Head of caudate nucleus (tissue), 42 donors: Measurements from ENCODE around the gene LGI4.

Experiments used
- DNase-seq, 42 donors: peaks; one replicate each; pipeline versions ENCODE4 v3.0.0 to v3.0.0-alpha.2; 2020 to 2021; ENCODE audit warnings: mixed read lengths in 7 of 42
- intact Hi-C: fragments of 100-400 bp; cut with DNase I; formaldehyde crosslinking; loops from one replicate; pipeline ENCODE4 v1.15.0; 2022

The LGI4 gene

DNA sequence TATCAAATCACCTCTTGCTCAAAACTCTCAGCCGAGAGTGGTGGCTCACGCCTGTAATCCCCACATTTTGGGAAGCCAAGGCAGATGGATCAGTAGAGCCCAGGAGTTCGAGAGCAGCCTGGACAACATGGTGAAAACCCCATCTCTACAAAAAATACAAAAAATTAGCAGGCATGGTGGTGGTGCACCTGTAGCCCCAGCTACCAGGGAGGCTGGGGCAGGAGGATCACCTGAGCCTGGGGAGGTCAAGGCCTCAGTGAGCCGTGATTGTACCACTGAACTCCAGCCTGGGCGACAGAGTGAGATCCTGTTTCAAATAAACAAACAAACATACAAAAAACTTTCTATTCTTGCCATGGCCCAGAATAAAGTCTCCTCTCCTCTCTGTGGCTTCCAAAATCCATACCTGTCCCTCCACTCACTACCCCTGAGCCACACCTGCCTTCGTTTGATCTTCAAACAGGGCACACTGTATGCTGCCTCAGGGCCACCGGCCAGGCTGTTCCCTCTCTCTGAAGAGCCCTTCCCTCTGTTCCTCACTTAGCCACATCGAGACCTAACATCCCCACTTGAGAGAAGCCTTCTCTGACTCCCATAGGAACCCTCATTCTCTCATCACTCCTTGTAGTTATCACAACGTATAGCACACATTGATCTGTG, 6.3 kb downstream of the LGI4 start:
- intact Hi-C loops, result no loop called here
- DNase-seq, result no peak

- no peak for DNase-seq
- intact Hi-C loops, result no loop called here
Measured at GRCh38 chr19:35127871-35128270, 7.0 kb downstream of the LGI4 start.

- peak in 40 of 42 donors; percentile 38 to 94 (median 74) for DNase-seq
- intact Hi-C loops, result no loop called here
Measured at GRCh38 chr19:35126624-35126959, 8.3 kb downstream of the LGI4 start.

DNA sequence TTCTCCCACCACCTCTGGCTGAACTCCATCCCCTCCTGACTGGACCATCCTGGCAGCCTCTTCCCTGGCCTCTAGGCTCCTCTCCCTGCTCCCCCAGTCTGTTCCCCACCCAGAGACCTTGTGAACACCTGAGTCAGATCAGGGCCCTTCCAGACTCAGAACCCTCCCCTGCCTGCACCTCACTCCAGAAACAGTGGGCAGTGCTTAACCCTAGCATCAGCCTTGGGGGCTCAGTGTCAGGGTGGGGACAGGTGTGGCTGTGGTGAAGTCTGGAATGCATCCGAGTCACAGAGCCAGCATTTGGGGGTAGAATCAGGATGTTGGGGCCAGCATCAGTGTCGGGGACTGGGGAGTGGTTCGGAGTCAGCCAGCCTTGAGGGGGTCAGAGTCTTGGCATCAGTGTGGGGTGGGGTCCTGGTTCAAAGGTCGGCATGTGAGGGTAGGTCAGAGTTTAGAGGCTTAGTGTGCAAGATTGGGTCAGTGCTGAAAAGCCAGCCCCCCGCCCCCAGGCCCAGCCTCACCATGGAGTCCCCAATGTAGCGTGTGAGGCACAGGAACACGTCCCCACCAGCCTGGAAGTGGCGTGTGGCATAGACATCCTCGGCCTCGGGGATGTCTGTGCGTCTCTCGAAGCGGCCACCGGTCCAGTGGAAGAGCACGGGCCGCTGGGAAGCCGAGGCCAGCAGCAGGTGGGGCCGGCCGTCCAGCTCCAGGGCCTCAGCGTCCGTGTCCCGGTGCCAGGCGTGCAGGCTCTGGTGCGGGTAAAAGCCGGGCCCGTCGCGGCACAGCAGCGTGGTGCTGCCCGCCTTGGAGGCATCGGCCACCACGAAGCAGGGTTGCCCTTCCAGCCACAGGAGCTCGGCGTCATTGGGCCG, 8.9 kb downstream of the LGI4 start:
- DNase-seq, result no peak
- intact Hi-C loops, result no loop called here

DNA sequence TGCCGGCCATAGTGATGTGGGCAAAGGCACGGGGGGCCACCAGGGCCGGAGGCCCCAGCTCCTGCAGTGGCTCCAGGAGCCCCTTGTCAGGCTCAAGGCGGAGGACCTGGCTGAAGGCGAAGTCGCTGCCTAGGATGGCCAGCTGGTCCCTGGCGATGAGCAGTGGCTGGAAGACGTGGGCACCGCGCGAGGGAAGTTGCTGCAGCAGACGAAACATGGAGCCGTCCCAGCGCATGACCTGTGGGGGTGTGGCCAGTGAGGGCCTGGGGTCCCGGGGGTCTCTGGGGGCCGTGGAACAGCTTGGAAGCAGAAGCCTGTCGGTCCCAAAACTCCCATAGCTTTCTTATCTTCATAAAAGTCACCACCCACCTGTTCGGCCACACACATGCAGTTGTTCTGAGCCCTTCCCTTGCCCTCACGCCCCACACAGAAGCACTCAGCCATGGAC, 9.6 kb downstream of the LGI4 start:
- intact Hi-C loops, result no loop called here
- DNase-seq, result peak in 1 of 42 donors; percentile 21

- intact Hi-C loops, result no loop called here
- DNase-seq, result peak; percentile 89 to 99 (median 96)
Measured at GRCh38 chr19:35124098-35125060, 10.5 kb downstream of the LGI4 start.

GRCh38 chr19:35123573-35123972, 11.3 kb downstream of the LGI4 start:
- DNase-seq, result peak in 19 of 42 donors; percentile 31 to 85 (median 62)
- intact Hi-C loops, result no loop called here

DNA sequence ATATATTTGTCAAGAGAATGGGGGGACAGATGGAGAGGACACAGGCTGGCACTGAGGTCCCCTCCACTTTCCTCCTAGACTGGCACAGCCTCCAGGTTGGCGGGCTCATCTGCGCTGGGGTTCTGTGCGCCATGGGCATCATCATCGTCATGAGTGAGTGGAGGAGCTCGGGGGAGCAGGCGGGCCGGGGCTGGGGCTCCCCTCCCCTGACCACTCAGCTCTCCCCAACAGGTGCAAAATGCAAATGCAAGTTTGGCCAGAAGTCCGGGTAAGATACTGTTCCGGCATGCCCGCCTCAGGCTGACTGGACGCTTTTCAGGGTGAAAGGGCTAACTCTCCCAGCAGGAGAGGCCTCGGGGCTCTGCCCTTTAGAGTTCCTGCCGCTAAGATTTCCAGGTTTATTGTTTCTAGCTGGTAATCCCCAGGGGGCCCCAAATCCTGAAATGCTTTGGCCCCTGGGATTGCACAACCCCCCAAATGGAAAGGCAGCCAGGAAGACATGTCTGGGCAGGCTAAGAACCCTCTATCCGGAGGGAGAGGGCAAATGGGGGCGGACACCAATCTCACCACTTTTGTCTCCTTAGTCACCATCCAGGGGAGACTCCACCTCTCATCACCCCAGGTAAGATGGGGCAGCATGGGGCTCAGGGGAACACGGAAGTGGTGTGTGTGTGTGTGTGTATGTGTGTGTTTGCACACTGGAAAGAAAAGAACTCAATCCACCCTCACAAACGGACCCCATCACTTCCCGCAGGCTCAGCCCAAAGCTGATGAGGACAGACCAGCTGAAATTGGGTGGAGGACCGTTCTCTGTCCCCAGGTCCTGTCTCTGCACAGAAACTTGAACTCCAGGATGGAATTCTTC, 11.9 kb downstream of the LGI4 start:
- no peak for DNase-seq
- intact Hi-C loops, result no loop called here

GRCh38 chr19:35120898-35121297, 14.0 kb downstream of the LGI4 start:
- DNase-seq, result no peak
- intact Hi-C loops, result no loop called here

GRCh38 chr19:35120492-35120891, 14.4 kb downstream of the LGI4 start:
- intact Hi-C loops, result no loop called here
- DNase-seq, result no peak

DNA sequence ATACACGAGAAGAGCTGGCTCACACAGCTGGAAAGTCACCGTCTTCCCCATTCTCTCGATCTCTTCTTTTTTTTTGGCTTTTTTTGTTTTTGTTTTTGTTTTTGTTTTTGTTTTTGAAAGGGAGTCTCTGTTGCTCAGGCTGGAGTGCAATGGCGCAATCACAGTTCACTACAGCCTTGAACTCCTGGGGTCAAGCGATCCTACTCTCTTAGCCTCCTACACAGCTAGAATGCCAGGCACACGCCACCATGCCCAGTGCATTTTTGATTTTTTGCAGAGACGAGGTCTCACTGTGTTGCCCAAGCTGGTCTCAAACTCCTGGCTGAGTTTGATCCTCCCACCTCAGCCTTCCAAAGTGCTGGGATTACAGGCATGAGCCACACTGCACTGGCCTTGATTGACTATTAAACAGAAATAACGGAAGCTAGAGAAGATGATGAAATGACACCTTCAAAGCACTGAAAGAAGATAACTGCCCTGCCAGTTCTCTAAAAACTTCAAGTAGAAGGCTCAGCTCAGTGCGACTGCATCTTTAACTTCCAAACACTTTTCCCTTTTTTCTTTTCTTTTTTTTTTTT, 15.2 kb downstream of the LGI4 start:
- no peak for DNase-seq
- intact Hi-C loops, result no loop called here

DNA sequence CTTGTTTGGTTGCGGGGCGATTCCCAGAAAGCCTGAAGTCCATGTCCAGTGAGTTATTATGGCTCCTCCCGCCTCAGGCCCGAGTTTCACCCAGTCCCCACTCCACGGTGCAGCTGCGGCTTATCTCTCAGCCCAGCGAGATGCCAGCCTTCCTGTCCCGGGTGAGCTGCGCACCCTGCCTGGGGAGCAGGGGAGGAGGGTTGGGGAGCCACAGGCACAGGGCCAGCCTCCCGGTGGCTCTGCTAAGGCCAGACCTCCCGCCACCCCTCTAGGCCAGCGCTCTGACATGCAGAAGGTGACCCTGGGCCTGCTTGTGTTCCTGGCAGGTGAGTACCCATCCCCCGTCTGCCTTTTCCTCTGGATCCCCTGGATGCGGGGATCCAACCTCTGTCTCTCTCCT, 15.8 kb downstream of the LGI4 start:
- intact Hi-C loops, result no loop called here
- DNase-seq, result no peak

DNA sequence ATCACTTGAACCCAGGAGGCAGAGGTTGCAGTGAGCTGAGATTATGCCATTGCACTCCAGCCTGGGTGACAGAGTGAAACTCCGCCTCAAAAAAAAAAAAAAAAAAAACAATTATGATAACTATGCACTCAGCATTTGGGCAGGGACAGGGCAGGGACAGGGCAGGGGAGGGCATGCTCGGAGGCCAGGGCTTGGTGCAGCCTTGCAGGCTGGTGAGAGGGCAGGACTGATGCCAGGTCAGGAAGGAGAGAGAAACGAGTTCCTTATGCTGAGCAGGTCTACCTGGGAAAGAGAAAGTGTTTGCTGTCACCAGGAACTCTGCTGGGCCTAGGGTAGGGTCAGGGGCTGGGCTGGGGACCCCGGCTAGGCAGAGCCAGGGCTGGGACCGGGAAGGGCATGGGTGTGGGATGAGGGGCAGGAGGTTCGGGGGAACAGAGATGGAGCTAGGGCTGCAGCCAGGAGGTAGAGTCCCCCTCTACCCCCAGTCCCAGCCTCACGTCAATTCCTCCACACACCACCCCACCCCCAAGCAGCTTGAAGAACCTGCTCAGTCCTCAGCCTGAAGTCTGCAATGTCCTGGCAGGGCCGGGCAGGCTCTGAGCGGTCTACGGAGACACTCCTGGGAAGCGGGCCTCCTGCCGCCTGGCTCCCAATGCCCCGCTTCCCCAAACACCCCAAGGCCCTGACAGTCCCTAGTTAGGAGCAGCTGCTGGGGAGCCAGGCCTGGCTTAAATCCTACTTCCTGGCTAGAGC, 16.4 kb downstream of the LGI4 start:
- no peak for DNase-seq
- intact Hi-C loops, result no loop called here

GRCh38 chr19:35117799-35118198, 17.1 kb downstream of the LGI4 start:
- no peak for DNase-seq
- intact Hi-C loops, result no loop called here

- DNase-seq, result peak in 1 of 42 donors; percentile 36
- intact Hi-C loops, result no loop called here
Measured at GRCh38 chr19:35117116-35117515, 17.7 kb downstream of the LGI4 start.

GRCh38 chr19:35116072-35116801, 18.6 kb downstream of the LGI4 start:
- intact Hi-C loops, result no loop called here

More at GRCh38 chr19:35116072-35116801, 18.6 kb downstream of the LGI4 start:
- no peak for DNase-seq
